ENCODE measurements around the gene SAE1. TPM values are rescaled to one million over a fixed set of nuclear protein-coding genes. Genes with fewer than 3 reads are reported as not detected.

Gene SAE1
- total and polyA plus RNA-seq, 10 of the 15 experiments (the other 5 are each of a cell fraction or from before 2014, with no cell fraction given): 62.0 to 246 (median 148) TPM

DNA sequence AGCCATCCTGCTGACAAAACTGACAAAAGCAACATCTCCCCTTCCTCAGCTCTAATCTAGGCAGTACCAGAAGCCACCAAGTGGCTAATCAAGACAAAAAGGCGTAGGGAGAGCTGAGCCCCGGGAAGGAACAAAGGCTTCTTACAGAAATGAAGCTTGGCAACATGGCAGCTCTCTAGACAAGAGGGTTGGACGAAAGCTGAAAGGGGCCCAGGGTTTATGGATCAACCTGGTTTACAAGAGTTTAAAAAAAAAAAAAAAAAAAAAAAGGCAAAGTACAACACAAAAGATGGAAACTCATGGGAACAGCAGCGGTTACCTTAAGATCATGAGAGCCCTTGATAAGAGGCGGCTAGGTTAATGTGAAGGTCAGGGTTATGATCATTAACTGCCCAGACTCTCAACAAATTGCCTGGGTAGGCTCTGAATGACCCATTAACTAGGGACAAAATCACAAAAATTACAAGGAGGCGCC is 31.0 kb upstream of the SAE1 start:
- intact Hi-C loops (cut with micrococcal nuclease; ENCODE audit: unreplicated experiment) (no loop called here), in situ Hi-C loops (cut with MboI) (no loop called here)
- Histone ChIP-seq H3K9ac (ENCODE audit: control insufficient read depth, insufficient read depth, low read length) (no peak overlapping the region), H3K79me2 (ENCODE audit: control insufficient read depth, insufficient read depth, low read length) (peaks cover 80% of the 10 kb centered on the region), H4K20me1 (ENCODE audit: control insufficient read depth, insufficient read depth) (no peaks in the 10 kb centered on the region), H3K4me2 (ENCODE audit: control insufficient read depth, insufficient read depth) (no peak overlapping the region), H3K27ac (ENCODE audit: control insufficient read depth, insufficient read depth) (no peak overlapping the region), H2AFZ (ENCODE audit: control insufficient read depth, low read depth, low read length) (no peak overlapping the region), H3K4me3 (no peak overlapping the region), H3K4me1 (ENCODE audit: control insufficient read depth, insufficient read depth, low read length) (peaks cover 14% of the 10 kb centered on the region), H3K9me3 (replicated peaks; ENCODE audit: control insufficient read depth, insufficient read depth, low read length) (no peaks in the 10 kb centered on the region), H3K27me3 (replicated peaks in 1 of 2; ENCODE audit: control insufficient read depth in 2 of 2, insufficient read depth in 2 of 2, low read length in 1 of 2) (no peaks in the 10 kb centered on the region), H3K36me3 (ENCODE audit: control insufficient read depth in 2 of 2, insufficient read depth in 2 of 2, low read length in 1 of 2) (peaks cover 6 to 8% of the 10 kb centered on the region in 2 experiments; a peak in 3 of 4 replicates)
- POLR2A ChIA-PET: interaction anchor here (0.6 to 1.1 kb wide), 4 partner anchors 10 to 126 kb away, joined by 3 to 4 read pairs (median 4); partner anchors contain the start of gene ZC3H4
- DNase-seq (ENCODE audit: low read depth, low spot score) (no peak), ATAC-seq (no peak), FAIRE-seq (no peak)
- no TSS peak for BruUV-seq (replicated peaks)
- RAD21 ChIA-PET (ENCODE audit: unreplicated experiment): interaction anchor here (0.6 to 1.6 kb wide), 3 partner anchors 14 to 111 kb away, joined by 3 to 4 read pairs (median 3); partner anchors contain the start of gene ZC3H4
- TF ChIP-seq RELA (IDR thresholded peaks at IDR 0.05; ENCODE audit: borderline replicate concordance, partially characterized antibody) (no peak), ZBED1 (IDR thresholded peaks at IDR 0.05; ENCODE audit: borderline replicate concordance) (no peak)
- TF ChIP-seq, protein P1, sequence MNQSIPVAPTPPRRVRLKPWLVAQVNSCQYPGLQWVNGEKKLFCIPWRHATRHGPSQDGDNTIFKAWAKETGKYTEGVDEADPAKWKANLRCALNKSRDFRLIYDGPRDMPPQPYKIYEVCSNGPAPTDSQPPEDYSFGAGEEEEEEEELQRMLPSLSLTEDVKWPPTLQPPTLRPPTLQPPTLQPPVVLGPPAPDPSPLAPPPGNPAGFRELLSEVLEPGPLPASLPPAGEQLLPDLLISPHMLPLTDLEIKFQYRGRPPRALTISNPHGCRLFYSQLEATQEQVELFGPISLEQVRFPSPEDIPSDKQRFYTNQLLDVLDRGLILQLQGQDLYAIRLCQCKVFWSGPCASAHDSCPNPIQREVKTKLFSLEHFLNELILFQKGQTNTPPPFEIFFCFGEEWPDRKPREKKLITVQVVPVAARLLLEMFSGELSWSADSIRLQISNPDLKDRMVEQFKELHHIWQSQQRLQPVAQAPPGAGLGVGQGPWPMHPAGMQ (IDR thresholded peaks at IDR 0.05; ENCODE audit: borderline replicate concordance): no peak
- SMC1A ChIA-PET (ENCODE audit: uncharacterized antibody, unreplicated experiment): no interaction called here
- CTCF ChIA-PET: interaction anchor here (0.8 to 1.9 kb wide), 4 partner anchors 20 to 148 kb away, joined by 3 to 4 read pairs (median 4); no protein-coding TSS in a partner anchor
- WGBS (ENCODE audit: insufficient coverage, insufficient replicate concordance, low lambda C conversion rate, missing lambda C conversion rate): 99% methylated on average over 6 of the region's 6 CpGs

DNA sequence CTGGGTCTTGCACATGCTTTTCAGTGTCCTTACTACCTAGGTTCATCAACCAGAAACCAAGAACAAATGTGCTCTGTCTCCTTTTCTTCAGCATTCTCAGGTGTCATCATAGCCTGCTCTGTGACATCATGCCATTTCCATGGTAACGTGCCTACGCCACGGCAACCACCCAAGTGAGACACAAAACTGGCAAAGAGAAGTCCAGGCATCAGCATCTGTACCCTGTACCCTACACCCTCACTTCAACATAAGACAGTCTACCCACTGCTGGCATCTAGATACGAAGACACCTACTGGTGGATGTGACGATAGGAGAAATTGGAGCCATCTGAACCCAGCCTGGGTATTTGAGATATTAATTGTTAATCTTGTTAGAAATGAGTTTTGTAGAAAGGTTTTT is 30.3 kb upstream of the SAE1 start:
- TSS peak; percentile 39 for BruUV-seq (replicated peaks)
- 99% methylated on average over 5 of the region's 5 CpGs for WGBS (ENCODE audit: insufficient coverage, insufficient replicate concordance, low lambda C conversion rate, missing lambda C conversion rate)
- TF ChIP-seq SMC3 (IDR thresholded peaks at IDR 0.05; ENCODE audit: borderline replicate concordance, low read length) (no peak), ZNF384 (IDR thresholded peaks at IDR 0.05; ENCODE audit: borderline replicate concordance, low read depth, low read length) (no peak), IKZF2 (IDR thresholded peaks at IDR 0.05) (no peak), STAT1 (conservative IDR thresholded peaks at IDR 0.05) (no peak), HDGF (IDR thresholded peaks at IDR 0.05) (no peak), CHD1 (IDR thresholded peaks at IDR 0.05; ENCODE audit: low read depth, low read length) (no peak)
- TF ChIP-seq, protein P2, sequence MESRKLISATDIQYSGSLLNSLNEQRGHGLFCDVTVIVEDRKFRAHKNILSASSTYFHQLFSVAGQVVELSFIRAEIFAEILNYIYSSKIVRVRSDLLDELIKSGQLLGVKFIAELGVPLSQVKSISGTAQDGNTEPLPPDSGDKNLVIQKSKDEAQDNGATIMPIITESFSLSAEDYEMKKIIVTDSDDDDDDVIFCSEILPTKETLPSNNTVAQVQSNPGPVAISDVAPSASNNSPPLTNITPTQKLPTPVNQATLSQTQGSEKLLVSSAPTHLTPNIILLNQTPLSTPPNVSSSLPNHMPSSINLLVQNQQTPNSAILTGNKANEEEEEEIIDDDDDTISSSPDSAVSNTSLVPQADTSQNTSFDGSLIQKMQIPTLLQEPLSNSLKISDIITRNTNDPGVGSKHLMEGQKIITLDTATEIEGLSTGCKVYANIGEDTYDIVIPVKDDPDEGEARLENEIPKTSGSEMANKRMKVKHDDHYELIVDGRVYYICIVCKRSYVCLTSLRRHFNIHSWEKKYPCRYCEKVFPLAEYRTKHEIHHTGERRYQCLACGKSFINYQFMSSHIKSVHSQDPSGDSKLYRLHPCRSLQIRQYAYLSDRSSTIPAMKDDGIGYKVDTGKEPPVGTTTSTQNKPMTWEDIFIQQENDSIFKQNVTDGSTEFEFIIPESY (IDR thresholded peaks at IDR 0.05): no peak
- TF ChIP-seq, protein P3, sequence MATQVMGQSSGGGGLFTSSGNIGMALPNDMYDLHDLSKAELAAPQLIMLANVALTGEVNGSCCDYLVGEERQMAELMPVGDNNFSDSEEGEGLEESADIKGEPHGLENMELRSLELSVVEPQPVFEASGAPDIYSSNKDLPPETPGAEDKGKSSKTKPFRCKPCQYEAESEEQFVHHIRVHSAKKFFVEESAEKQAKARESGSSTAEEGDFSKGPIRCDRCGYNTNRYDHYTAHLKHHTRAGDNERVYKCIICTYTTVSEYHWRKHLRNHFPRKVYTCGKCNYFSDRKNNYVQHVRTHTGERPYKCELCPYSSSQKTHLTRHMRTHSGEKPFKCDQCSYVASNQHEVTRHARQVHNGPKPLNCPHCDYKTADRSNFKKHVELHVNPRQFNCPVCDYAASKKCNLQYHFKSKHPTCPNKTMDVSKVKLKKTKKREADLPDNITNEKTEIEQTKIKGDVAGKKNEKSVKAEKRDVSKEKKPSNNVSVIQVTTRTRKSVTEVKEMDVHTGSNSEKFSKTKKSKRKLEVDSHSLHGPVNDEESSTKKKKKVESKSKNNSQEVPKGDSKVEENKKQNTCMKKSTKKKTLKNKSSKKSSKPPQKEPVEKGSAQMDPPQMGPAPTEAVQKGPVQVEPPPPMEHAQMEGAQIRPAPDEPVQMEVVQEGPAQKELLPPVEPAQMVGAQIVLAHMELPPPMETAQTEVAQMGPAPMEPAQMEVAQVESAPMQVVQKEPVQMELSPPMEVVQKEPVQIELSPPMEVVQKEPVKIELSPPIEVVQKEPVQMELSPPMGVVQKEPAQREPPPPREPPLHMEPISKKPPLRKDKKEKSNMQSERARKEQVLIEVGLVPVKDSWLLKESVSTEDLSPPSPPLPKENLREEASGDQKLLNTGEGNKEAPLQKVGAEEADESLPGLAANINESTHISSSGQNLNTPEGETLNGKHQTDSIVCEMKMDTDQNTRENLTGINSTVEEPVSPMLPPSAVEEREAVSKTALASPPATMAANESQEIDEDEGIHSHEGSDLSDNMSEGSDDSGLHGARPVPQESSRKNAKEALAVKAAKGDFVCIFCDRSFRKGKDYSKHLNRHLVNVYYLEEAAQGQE (IDR thresholded peaks at IDR 0.05; ENCODE audit: low read depth, low read length): no peak

More for the DNA sequence above, 30.3 kb upstream of the SAE1 start:
- in situ Hi-C loops (cut with MboI): no loop called here
- H2AFZ ChIP-seq (ENCODE audit: control insufficient read depth, low read depth, low read length): no peak overlapping the region
- ChIA-PET SMC1A (ENCODE audit: uncharacterized antibody, unreplicated experiment) (no interaction called here), RAD21 (ENCODE audit: unreplicated experiment) (interaction anchor here (1.6 kb wide), 1 partner anchor 13 kb away, joined by 3 read pairs; the partner anchor contains the start of gene ZC3H4), CTCF (interaction anchor here (1.7 kb wide), 1 partner anchor 25 kb away, joined by 4 read pairs; no protein-coding TSS in a partner anchor), POLR2A (no interaction called here)
- H3K4me1 ChIP-seq (ENCODE audit: control insufficient read depth, insufficient read depth, low read length): peaks cover 8% of the 10 kb centered on the region
- no peak overlapping the region for H3K4me2 ChIP-seq (ENCODE audit: control insufficient read depth, insufficient read depth)
- no peak for FAIRE-seq
- no peak overlapping the region for H3K9ac ChIP-seq (ENCODE audit: control insufficient read depth, insufficient read depth, low read length)
- H4K20me1 ChIP-seq (ENCODE audit: control insufficient read depth, insufficient read depth): no peaks in the 10 kb centered on the region
- H3K27me3 ChIP-seq (replicated peaks in 1 of 2; ENCODE audit: control insufficient read depth in 2 of 2, insufficient read depth in 2 of 2, low read length in 1 of 2): no peaks in the 10 kb centered on the region
- intact Hi-C loops (cut with micrococcal nuclease; ENCODE audit: unreplicated experiment): no loop called here
- H3K27ac ChIP-seq (ENCODE audit: control insufficient read depth, insufficient read depth): no peak overlapping the region
- no peaks in the 10 kb centered on the region for H3K9me3 ChIP-seq (replicated peaks; ENCODE audit: control insufficient read depth, insufficient read depth, low read length)
- no peak overlapping the region for H3K4me3 ChIP-seq
- H3K79me2 ChIP-seq (ENCODE audit: control insufficient read depth, insufficient read depth, low read length): peaks cover 80% of the 10 kb centered on the region
- peaks cover 7 to 9% of the 10 kb centered on the region in 2 experiments for H3K36me3 ChIP-seq (ENCODE audit: control insufficient read depth in 2 of 2, insufficient read depth in 2 of 2, low read length in 1 of 2)
- no peak for ATAC-seq
- DNase-seq (ENCODE audit: low read depth, low spot score): no peak

Measured in GM12878 (cell line).